Panc1 (cell line): ENCODE results near the gene MRC1. TPM values are rescaled to one million over a fixed set of nuclear protein-coding genes. Genes with fewer than 3 reads are reported as not detected.

Experiments used
- ATAC-seq: fragments of 200-7000 bp; cut with Tn5 transposase; 2 replicates; pipeline ENCODE4 v1.9.1; 2020; ENCODE audit warnings: mild to moderate bottlenecking, moderate library complexity
- BruUV-seq: library from RNA; stranded (reverse); fragments of 400-500 nt; replicated peaks from 2 replicates; lab custom pipeline; 2021; lab: Mats Ljungman, UMichigan
- CTCF ChIA-PET: fragments of 300-600 bp; sonication (Branson Sonifier 250); formaldehyde crosslinking; loops from one replicate; lab custom pipeline; 2022; ENCODE audit warnings: antibody characterized with exemption; lab: Charles Lee
- POLR2A ChIA-PET: fragments of 300-600 bp; sonication (Branson Sonifier 250); formaldehyde crosslinking; loops from one replicate; lab custom pipeline; 2022; ENCODE audit warnings: antibody characterized with exemption; lab: Charles Lee
- DNase-seq: peaks from one replicate; pipeline ENCODE4 v3.0.0-alpha.2; 2010; ENCODE audit warnings: low read depth, low spot score
- H3K27ac ChIP-seq: 2 replicates; pipeline ENCODE4 v1.5.1; 2011; ENCODE audit warnings: mild to moderate bottlenecking, low read length, inconsistent platforms
- H3K27me3 ChIP-seq: fragments of 200-500 bp; sonication (Bioruptor generic); 2 replicates; pipeline ENCODE4 v1.6.0; 2014; ENCODE audit warnings: low read length, inconsistent platforms; ENCODE audit not compliant: control insufficient read depth, insufficient read depth
- H3K36me3 ChIP-seq: fragments of 200-500 bp; sonication (Bioruptor generic); 2 replicates; pipeline ENCODE4 v1.5.1; 2014; ENCODE audit warnings: inconsistent platforms, mild to moderate bottlenecking, low read length, moderate library complexity; ENCODE audit not compliant: control insufficient read depth, insufficient read depth
- H3K4me1 ChIP-seq: 2 replicates; pipeline ENCODE4 v1.5.1; 2011; ENCODE audit warnings: inconsistent platforms, mild to moderate bottlenecking, low read length, moderate library complexity; ENCODE audit not compliant: control insufficient read depth, insufficient read depth
- H3K4me3 ChIP-seq, 2 experiments: 2 replicates each; pipeline ENCODE4 v1.5.1; 2011 to 2012; ENCODE audit warnings: low read depth in 2 of 2, low read length in 2 of 2, mild to moderate bottlenecking in 2 of 2, inconsistent platforms in 1 of 2, moderate library complexity in 1 of 2
- H3K9me3 ChIP-seq: fragments of 200-500 bp; sonication (Bioruptor generic); 2 replicates; pipeline ENCODE4 v1.5.1; 2014; ENCODE audit warnings: low read depth, mild to moderate bottlenecking, inconsistent platforms, low read length, moderate library complexity; ENCODE audit not compliant: control insufficient read depth, insufficient read depth
- CTCF ChIP-seq: fragments of 450-650 bp; IDR thresholded peaks from 2 replicates; pipeline ENCODE4 v1.5.1; 2017; ENCODE audit warnings: mild to moderate bottlenecking
- POLR2AphosphoS5 ChIP-seq: IDR thresholded peaks from 2 replicates; pipeline ENCODE4 v1.6.1; 2012; ENCODE audit warnings: mild to moderate bottlenecking, low read depth, low read length, moderate library complexity
- REST ChIP-seq, 2 experiments: IDR thresholded peaks; 2 replicates each; pipeline ENCODE4 v1.6.1; 2011 to 2012; ENCODE audit warnings: low read depth in 2 of 2, control low read depth in 1 of 2, low read length in 1 of 2, mild to moderate bottlenecking in 1 of 2, moderate library complexity in 1 of 2; ENCODE audit not compliant: insufficient read depth in 1 of 2
- SIN3A ChIP-seq: IDR thresholded peaks from 2 replicates; pipeline ENCODE4 v1.6.1; 2012; ENCODE audit warnings: low read depth, mild to moderate bottlenecking, low read length, moderate library complexity, borderline replicate concordance; ENCODE audit not compliant: insufficient read depth
- TCF7L2 ChIP-seq: IDR thresholded peaks from 2 replicates; pipeline ENCODE4 v1.6.1; 2011; ENCODE audit warnings: mild to moderate bottlenecking, low read depth, low read length, inconsistent platforms
- in situ Hi-C: cut with HindIII; loops from 2 replicates; pipeline ENCODE4 v1.10.0; 2016; ENCODE audit warnings: low sequenced_read_pairs, low pct_unique_long_range_greater_than_20kb
- intact Hi-C: fragments of 100-400 bp; cut with micrococcal nuclease; formaldehyde crosslinking; loops from one replicate; pipeline ENCODE4 v1.10.0; 2022; ENCODE audit not compliant: unreplicated experiment
- total RNA-seq: library from RNA; stranded (reverse); gene quantifications from one replicate; pipeline ENCODE4 v1.2.1, GENCODE V29; 2021; ENCODE audit not compliant: unreplicated experiment

MRC1 gene
- total RNA-seq, 1 experiment from 2014 or later, result 0.21 TPM

- intact Hi-C loops, result no loop called here
Observed at GRCh38 chr10:17781856-17782255, 27.3 kb upstream of the MRC1 start.

GRCh38 chr10:17782921-17783665 is 26.1 kb upstream of the MRC1 start:
- H3K4me3 ChIP-seq, result peak overlapping the region in 1 of 2 experiments; percentile 1; a peak in 1 of 4 replicates
- TF ChIP-seq POLR2AphosphoS5 (no peak), TCF7L2 (no peak), SIN3A (no peak), CTCF (no peak), REST (IDR thresholded peaks at IDR 0.05; ENCODE audit: insufficient read depth in 1 of 2, low read depth in 2 of 2, low read length in 1 of 2) (no peak)
- H3K36me3 ChIP-seq, result no peaks in the 10 kb centered on the region
- H3K9me3 ChIP-seq, result no peaks in the 10 kb centered on the region
- peak; percentile 65 for ATAC-seq
- peak overlapping the region; percentile 79 for H3K27ac ChIP-seq
- no peaks in the 10 kb centered on the region for H3K27me3 ChIP-seq
- DNase-seq, result no peak
- ChIA-PET POLR2A (no interaction called here), CTCF (interaction anchor here (1.0 kb wide), 1 partner anchor 38 kb away, joined by 3 read pairs; no protein-coding TSS in a partner anchor)
- no TSS peak for BruUV-seq
- H3K4me1 ChIP-seq, result peaks cover 28% of the 10 kb centered on the region
- intact Hi-C loops (no loop called here), in situ Hi-C loops (no loop called here)

More at GRCh38 chr10:17781856-17782255, 27.3 kb upstream of the MRC1 start:
- ChIA-PET POLR2A (interaction anchor here (0.6 kb wide), 1 partner anchor 447 kb away, joined by 9 read pairs; no protein-coding TSS in a partner anchor), CTCF (no interaction called here)
- no TSS peak for BruUV-seq
- H3K4me1 ChIP-seq, result peaks cover 28% of the 10 kb centered on the region
- no peak for TF ChIP-seq TCF7L2
- peak; percentile 42 for TF ChIP-seq CTCF
- no peaks in the 10 kb centered on the region for H3K9me3 ChIP-seq
- in situ Hi-C loops, result no loop called here
- peak overlapping the region; percentile 68; the same call in 1 of the 2 replicates for H3K27ac ChIP-seq
- ATAC-seq (no peak), DNase-seq (no peak)
- no peaks in the 10 kb centered on the region for H3K27me3 ChIP-seq
- no peak overlapping the region for H3K4me3 ChIP-seq
- H3K36me3 ChIP-seq, result no peaks in the 10 kb centered on the region
